VCaP (cell line): Measurements from ENCODE around the gene UIMC1.

ENCODE experiments used
- H3K27ac ChIP-seq: fragments of 450-650 bp; 2 replicates; pipeline ENCODE4 v1.5.1; 2017
- TF ChIP-seq, protein P1 (sequence below): fragments of 450-650 bp; conservative IDR thresholded peaks from 2 replicates; pipeline ENCODE4 v1.5.1; 2017; ENCODE audit warnings: mild to moderate bottlenecking, moderate library complexity

The UIMC1 gene

DNA sequence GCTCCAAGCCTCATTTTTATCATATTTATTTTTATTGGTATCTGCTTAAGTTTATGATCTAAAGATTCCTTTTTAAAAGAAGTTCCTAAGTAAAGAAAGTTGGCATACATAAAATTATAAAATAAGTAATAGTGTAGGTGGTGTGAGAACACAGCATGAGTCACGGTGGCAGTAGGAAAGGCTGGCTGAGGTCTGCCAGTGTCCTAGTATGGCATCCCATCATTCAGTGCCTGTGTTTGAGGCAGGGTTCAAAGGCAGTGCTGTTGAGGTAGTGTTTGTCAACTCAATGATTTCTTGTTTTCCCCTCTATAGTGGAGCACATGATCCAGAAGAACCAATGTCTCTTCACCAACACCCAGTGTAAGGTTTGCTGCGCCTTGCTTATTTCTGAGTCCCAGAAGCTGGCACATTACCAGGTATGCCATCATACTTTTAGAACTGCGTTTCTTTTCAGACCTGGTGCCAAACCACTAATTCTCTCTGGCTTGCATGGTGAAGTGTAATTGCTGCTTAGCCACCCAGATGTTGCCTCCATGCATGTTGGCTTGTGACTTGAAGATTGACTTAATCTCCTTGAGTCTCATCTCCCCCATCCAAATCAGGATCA lies 34.3 kb upstream of the UIMC1 start:
- TF ChIP-seq, protein P1, sequence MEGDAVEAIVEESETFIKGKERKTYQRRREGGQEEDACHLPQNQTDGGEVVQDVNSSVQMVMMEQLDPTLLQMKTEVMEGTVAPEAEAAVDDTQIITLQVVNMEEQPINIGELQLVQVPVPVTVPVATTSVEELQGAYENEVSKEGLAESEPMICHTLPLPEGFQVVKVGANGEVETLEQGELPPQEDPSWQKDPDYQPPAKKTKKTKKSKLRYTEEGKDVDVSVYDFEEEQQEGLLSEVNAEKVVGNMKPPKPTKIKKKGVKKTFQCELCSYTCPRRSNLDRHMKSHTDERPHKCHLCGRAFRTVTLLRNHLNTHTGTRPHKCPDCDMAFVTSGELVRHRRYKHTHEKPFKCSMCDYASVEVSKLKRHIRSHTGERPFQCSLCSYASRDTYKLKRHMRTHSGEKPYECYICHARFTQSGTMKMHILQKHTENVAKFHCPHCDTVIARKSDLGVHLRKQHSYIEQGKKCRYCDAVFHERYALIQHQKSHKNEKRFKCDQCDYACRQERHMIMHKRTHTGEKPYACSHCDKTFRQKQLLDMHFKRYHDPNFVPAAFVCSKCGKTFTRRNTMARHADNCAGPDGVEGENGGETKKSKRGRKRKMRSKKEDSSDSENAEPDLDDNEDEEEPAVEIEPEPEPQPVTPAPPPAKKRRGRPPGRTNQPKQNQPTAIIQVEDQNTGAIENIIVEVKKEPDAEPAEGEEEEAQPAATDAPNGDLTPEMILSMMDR = no peak
- no peak overlapping the region for H3K27ac ChIP-seq

DNA sequence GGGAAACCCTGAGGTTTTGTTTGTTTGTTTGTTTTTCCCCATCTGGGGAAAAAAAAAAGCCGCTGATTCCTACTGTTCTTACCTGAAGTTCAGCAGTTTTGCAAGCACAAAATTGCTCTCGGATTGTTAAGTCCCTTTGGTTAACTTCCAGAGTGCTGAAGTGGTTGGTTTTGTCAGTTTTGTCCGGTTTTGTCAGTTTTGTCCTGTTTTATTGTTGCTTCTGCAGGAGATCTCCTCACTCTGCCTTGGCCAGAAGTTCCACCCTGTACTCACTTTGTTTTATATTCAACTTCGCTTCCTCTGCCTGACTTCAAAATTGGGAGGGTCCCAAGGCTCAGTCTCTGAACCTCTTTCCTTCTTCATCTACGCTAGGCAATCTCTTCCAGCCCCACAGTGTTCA lies 30.3 kb upstream of the UIMC1 start:
- no peak overlapping the region for H3K27ac ChIP-seq
- TF ChIP-seq, protein P1 = no peak

DNA sequence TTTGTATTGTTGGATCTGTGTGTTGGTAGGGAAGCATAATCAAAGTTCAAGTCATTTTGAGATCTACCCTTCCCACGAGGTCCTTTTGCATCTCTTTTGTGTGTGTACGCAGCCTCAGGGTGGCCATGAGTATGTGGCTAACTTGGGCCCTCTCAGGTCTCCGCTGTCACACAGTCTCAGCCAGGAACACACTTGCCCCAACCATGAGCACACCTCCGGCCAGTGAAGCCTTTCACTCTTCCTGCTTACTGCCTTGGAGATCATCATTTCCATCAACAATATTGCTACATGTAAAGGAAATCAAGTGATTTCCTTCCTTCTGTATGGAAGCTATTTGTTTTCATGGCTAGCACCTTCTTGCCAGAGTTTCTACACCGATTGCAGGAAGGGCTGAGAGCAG lies 29.9 kb upstream of the UIMC1 start:
- TF ChIP-seq, protein P1 = no peak

DNA sequence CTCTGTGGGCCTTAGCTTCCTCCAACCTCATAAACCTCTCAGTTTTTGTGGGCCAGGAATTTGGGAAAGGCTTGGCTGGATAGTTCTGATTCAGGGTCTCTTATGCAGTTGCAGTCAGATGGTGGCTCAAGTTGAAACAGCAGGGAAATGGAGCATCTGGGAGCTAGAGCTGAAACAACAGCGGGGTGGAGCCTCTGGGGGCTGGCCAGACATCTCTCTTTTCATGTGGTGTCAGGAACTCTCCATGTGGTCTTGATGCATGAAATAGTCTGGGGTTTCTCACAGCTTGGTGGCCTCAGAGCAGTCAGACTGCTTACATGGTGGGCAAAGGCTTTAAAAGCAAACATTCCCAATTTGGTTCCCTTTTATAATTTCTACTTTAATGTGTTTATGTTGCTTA lies 29.4 kb upstream of the UIMC1 start:
- TF ChIP-seq, protein P1 = no peak
- no peak overlapping the region for H3K27ac ChIP-seq

More for the DNA sequence above, 29.9 kb upstream of the UIMC1 start:
- no peak overlapping the region for H3K27ac ChIP-seq

DNA sequence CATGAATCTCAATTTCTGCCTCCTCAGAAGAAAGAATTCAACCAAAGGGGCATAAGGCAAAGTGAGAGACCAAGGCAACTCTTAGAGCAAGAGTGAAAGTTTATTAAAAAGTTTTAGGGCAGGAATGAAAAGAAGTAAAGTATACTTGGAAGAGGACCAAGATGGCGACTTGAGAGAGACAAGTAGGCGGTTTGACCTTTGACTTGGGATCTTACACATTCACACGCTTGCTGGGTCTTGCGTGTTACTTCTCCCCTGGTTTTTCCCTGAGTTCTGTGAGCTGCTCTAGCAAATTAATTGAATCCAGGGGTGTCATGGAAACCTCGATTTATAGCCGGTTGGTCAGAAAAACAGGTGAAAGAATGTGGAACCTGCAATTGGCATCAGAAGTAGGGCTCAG lies 22.9 kb upstream of the UIMC1 start:
- no peak overlapping the region for H3K27ac ChIP-seq
- TF ChIP-seq, protein P1 = no peak

DNA sequence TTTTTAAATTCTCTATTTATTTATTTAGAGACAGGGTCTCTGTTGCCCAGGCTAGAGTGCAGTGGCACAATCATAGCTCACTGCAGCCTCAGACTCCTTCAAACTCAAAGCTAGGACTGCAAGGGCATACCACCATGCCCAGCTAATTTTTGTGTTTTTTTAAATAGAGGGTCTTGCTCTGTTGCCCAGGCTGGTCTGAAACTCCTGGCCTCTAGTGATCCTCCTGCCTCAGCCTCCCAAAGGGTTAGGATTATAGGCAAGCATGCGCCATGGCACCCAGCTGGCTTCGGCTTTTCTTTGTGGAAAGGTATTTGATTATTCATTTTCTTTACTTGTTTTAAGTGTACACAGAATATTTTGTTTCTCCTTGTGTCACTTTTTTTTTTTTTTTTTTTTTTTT lies 21.1 kb upstream of the UIMC1 start:
- H3K27ac ChIP-seq = no peak overlapping the region
- TF ChIP-seq, protein P1 = no peak

DNA sequence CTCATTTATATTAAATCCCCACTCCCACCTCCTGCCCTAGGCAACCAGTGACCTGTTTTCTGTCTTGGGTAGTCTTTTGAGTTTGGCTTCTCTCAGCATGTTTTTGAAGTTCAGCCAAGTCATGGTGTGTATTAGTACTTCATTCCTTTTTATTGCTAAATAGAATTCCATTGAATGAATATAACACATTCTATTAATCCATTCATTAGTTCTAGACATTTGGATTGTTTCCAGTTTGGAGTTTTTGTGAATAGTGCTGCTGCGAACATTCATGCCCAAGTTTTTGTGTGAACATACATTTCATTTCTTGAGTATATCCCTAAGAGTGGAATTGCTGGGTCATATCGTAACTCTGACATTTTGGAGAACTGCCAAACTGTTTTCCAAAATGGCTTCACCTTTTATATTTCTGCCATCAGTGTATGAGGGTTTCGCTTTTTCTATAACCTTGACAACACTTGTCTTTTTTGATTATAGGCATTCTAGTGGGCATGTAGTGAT lies 18.6 kb upstream of the UIMC1 start:
- H3K27ac ChIP-seq = no peak overlapping the region
- TF ChIP-seq, protein P1 = no peak
